Measurements from ENCODE around the gene SNTN. TPM values are rescaled to one million over a fixed set of nuclear protein-coding genes. Genes with fewer than 3 reads are reported as not detected.

Gene SNTN
- total RNA-seq, 4 donors from 2014 or later: not detected

DNA sequence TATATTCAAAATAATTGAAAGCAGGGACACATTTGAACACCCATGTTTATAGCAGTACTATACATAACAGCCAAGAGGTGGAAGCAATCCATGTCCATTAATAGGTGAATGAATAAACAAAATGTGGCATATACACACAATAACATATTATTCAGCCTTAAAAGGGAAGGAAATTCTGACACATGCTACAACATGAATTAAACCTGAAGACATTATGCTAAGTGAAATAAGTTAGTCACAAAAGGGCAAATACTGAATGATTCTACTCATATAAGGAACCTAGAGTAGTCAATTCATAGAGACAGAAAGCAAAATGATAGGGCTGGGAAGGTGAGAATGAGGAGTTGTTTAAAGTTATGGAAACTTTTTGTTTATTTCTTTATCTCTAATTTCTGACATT, 40.9 kb downstream of the SNTN start:
- Histone ChIP-seq H3K9me3 (no peaks in the 10 kb centered on the region), H3K4me3 (no peak overlapping the region), H3K27ac (no peak overlapping the region), H3K27me3 (no peaks in the 10 kb centered on the region), H3K36me3 (no peaks in the 10 kb centered on the region), H3K4me1 (no peaks in the 10 kb centered on the region)
- no peak for DNase-seq
- TF ChIP-seq, protein P1, sequence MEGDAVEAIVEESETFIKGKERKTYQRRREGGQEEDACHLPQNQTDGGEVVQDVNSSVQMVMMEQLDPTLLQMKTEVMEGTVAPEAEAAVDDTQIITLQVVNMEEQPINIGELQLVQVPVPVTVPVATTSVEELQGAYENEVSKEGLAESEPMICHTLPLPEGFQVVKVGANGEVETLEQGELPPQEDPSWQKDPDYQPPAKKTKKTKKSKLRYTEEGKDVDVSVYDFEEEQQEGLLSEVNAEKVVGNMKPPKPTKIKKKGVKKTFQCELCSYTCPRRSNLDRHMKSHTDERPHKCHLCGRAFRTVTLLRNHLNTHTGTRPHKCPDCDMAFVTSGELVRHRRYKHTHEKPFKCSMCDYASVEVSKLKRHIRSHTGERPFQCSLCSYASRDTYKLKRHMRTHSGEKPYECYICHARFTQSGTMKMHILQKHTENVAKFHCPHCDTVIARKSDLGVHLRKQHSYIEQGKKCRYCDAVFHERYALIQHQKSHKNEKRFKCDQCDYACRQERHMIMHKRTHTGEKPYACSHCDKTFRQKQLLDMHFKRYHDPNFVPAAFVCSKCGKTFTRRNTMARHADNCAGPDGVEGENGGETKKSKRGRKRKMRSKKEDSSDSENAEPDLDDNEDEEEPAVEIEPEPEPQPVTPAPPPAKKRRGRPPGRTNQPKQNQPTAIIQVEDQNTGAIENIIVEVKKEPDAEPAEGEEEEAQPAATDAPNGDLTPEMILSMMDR (IDR thresholded peaks at IDR 0.05): no peak
- TF ChIP-seq POLR2A (IDR thresholded peaks at IDR 0.05): no peak

DNA sequence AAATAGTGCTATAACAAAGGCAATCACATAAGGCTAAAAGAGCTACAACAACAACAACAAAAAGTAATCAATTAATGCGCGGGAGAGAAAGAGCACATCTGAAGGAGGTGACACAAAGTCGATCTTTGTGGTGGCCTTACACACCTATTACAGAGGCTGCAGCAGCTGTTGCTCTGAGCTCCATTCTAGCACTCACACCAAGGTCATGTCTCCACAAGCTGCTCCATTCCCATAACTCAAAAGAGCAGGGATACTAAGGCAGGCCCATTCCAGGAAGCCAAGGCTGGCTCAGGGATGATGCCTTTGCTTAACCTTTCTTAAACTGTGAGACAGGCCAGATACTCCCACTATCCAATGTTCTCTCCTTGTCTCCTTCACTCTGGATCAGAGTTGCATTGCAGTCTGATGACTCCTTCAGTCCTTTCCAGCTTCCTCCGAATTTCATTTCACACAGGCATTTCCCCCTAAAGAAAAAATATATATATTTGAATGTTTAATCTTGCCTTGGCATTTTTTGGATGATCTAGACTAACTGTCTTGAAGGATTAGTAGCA, 52.7 kb downstream of the SNTN start:
- Histone ChIP-seq H3K27ac (no peak overlapping the region), H3K27me3 (no peaks in the 10 kb centered on the region), H3K9me3 (no peaks in the 10 kb centered on the region), H3K4me3 (no peak overlapping the region), H3K36me3 (no peaks in the 10 kb centered on the region), H3K4me1 (no peaks in the 10 kb centered on the region)
- DNase-seq: no peak
- TF ChIP-seq, protein P1 (IDR thresholded peaks at IDR 0.05): no peak
- TF ChIP-seq POLR2A (IDR thresholded peaks at IDR 0.05): no peak

DNA sequence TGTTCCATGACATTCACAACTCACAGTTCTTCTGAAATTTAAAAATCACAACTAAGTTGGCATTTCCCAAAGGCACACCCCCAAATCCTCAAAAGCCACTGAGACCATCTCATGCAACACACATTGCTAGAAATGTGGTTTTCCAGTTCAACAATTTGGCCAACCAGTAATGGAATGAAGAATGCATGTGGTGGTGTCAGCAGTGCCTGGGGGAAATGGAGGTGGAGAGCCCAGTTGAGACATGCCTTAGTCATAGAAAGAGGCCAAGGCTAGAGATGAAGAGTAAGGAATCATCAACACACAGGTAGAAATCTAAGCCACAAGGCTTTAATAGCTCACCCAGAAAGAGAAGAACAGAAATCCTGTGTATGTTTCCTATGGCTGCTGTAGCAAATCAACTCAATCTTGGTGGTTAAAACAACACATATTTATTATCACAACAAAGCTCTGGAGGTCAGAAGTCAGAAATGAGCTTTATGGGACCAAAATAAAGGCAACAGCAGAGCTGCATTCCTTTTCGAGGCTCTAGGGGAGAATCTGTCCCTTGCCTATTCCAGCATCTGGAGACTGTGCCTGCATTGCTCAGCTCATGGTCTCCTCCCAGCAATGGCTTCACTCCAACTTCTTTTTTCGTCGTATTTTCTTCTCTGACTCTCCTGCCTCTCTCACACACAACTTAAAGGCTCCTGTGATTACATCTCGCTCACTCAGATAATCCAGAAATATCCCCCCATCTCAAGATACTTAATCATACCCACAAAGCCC, 54.0 kb downstream of the SNTN start:
- H3K4me3 ChIP-seq: no peak overlapping the region
- H3K27ac ChIP-seq: no peak overlapping the region
- no peak for TF ChIP-seq POLR2A (IDR thresholded peaks at IDR 0.05)
- TF ChIP-seq, protein P1 (IDR thresholded peaks at IDR 0.05): no peak

DNA sequence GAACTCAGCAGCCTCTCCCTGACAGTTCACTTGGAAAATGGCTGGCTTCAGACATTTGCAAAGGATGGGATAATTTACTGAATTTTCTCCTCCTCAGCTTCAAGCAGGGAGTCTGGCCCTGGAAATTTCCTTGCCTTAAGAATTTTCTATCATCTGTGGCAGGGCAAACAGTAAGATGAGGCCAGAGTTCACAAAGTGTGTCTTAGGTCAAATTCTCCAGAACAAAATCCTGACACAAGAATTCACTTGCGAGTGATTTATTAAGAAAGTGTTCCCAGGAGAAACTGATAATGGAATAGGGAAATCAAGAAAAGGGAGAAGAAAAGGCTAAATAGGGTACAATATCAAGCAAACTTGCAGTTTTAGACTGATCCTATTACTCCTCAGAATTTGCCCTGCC, 55.3 kb downstream of the SNTN start:
- Histone ChIP-seq H3K27ac (no peak overlapping the region), H3K4me3 (no peak overlapping the region), H3K27me3 (no peaks in the 10 kb centered on the region), H3K9me3 (no peaks in the 10 kb centered on the region), H3K4me1 (no peaks in the 10 kb centered on the region), H3K36me3 (no peaks in the 10 kb centered on the region)
- no peak for DNase-seq
- TF ChIP-seq POLR2A (IDR thresholded peaks at IDR 0.05): no peak
- TF ChIP-seq, protein P1 (IDR thresholded peaks at IDR 0.05): no peak

More for the DNA sequence above, 54.0 kb downstream of the SNTN start:
- Histone ChIP-seq H3K27me3 (no peaks in the 10 kb centered on the region), H3K36me3 (no peaks in the 10 kb centered on the region), H3K9me3 (no peaks in the 10 kb centered on the region), H3K4me1 (no peaks in the 10 kb centered on the region)
- no peak for DNase-seq

DNA sequence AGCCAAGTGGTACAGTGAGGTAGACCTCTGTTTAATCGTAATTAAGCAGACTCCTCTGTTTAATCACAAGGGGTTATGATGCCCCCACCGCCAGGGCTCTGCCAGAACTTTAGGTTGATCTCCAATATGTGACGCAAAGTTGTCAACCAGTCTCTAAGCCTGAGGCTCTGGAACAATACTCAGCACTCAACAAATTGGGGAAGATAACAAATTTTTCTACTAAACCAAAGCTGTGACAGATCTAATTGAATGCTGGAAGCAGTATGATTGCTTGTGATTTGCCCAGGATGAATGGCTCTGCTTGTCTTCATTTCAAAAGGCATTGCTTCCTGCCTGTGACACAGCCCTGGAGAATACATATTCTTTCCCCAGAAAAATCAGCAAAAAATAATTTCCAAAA, 57.1 kb downstream of the SNTN start:
- Histone ChIP-seq H3K27ac (no peak overlapping the region), H3K9me3 (no peaks in the 10 kb centered on the region), H3K27me3 (no peaks in the 10 kb centered on the region), H3K4me3 (no peak overlapping the region), H3K4me1 (no peaks in the 10 kb centered on the region), H3K36me3 (no peaks in the 10 kb centered on the region)
- TF ChIP-seq POLR2A (IDR thresholded peaks at IDR 0.05): no peak
- TF ChIP-seq, protein P1 (IDR thresholded peaks at IDR 0.05): no peak
- DNase-seq: no peak

Other genes with a start within 250 kb of the SNTN start
- not detected for gene C3orf49, start 166.6 kb downstream of the SNTN start, total RNA-seq
- 10 to 100 TPM; 19.4 to 64.4 (median 36.5) TPM for gene THOC7, start 211.1 kb downstream of the SNTN start, total RNA-seq
- 10 to 100 TPM; 48.5 to 80.3 (median 75.2) TPM for gene ATXN7, start 211.2 kb downstream of the SNTN start, total RNA-seq

Data from Peyer's patch (tissue), 4 donors.